GM12801 (cell line): ENCODE measurements around the gene CLTB.

ENCODE experiments used
- CTCF ChIP-seq: IDR thresholded peaks from one replicate; pipeline ENCODE4 v1.5.1; 2011; ENCODE audit warnings: control low read depth; ENCODE audit not compliant: insufficient read length; ENCODE audit errors: extremely low read depth

Gene CLTB, protein sequence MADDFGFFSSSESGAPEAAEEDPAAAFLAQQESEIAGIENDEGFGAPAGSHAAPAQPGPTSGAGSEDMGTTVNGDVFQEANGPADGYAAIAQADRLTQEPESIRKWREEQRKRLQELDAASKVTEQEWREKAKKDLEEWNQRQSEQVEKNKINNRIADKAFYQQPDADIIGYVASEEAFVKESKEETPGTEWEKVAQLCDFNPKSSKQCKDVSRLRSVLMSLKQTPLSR

DNA sequence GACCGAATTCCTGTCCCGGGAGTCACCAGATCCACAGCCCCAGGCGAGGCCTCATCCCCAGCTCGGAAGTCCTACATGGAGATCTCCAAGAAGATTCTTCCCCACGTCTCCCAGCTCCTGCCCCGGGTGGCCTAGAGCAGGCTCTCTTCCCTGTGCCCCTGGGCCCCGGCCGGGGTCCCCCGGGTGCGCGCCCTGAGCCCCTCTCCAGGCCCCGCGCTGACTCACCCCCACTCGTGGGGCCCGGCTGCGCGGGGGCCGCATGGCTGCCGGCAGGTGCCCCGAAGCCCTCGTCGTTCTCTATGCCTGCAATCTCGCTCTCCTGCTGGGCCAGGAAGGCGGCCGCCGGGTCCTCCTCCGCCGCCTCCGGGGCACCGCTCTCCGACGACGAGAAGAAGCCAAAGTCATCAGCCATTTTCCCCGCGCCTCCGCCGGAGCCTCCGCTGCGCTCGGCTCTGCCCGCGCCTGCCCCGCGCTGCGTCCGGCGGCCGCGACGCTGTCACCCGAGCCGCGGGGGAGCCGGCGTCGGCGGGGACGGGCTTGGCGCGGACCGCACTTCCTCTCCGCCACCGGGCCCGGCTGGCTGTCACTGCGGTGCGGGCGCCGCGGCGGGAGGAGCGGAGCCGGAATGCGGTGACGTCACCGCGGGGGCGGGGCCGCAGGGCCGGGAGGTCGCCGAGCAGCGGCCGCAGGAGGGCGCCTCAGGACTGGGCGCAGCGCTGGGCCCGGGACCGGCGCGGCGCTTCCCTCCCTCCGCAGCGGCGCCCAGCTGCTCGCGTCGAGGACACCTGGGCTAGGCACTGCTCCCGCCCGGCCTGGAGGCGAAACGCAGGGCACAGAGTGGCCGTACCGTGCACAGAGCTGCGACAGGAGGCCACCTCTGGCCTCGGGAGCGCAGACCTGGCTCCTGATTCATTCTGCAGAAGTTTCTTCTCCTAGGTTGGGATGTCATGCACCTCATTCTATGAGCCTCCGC, at the start of gene CLTB:
Gene CLTB, minus strand, starts transcription at position 588 of the 973 bp plus-strand sequence. Its CDS starts 176 bp downstream, at position 412.
- TF ChIP-seq CTCF = no peak

- no peak for TF ChIP-seq CTCF
Measured at GRCh38 chr5:176463113-176463764, 46.9 kb upstream of the CLTB start.

DNA sequence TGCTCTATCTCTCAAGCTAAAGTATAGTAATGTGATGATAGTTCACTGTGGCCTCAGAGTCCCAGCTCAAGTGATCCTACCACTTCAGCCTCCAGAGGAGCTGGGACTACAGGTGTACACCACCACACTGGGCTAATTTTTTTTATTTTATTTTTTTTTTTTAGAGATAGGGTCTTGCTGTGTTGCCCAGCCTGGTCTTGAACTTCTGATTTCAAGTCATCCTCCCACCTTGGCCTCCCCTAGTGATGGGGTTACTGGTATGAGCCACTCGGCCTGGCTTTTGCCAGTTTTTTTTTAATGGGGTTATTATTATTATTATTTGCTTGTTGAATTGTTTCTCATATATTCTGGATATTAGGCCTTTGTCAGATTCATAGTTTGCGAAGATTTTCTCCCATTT, 45.0 kb upstream of the CLTB start:
- no peak for TF ChIP-seq CTCF

- TF ChIP-seq CTCF = no peak
Measured at GRCh38 chr5:176458904-176459561, 42.7 kb upstream of the CLTB start.

- TF ChIP-seq CTCF = no peak
Measured at GRCh38 chr5:176454724-176455394, 38.5 kb upstream of the CLTB start.

- no peak for TF ChIP-seq CTCF
Measured at GRCh38 chr5:176450077-176450476, 33.7 kb upstream of the CLTB start.
